ENCODE data around the gene GLIS1.

- TF ChIP-seq CTCF (conservative IDR thresholded peaks at IDR 0.05 in 1 of 2, IDR thresholded peaks at IDR 0.05 in 1 of 2; ENCODE audit: extremely low read depth in 1 of 2, insufficient read depth in 1 of 2, low read depth in 1 of 2, low read length in 2 of 2) (no peak), EZH2 (IDR thresholded peaks at IDR 0.05; ENCODE audit: borderline replicate concordance, low read length) (no peak)
These were observed 221.1 kb downstream of the GLIS1 start for GRCh38 chr1:53517821-53518352.

Data from mammary epithelial cell (primary cell).